ENCODE data around the gene WFIKKN2. TPM values are rescaled to one million over a fixed set of nuclear protein-coding genes. Genes with fewer than 3 reads are reported as not detected.

The WFIKKN2 gene
- total and polyA plus RNA-seq, 2 donors (not counting 1 experiment from before 2014, with no cell fraction given), result 0.02 to 0.33 TPM

DNA sequence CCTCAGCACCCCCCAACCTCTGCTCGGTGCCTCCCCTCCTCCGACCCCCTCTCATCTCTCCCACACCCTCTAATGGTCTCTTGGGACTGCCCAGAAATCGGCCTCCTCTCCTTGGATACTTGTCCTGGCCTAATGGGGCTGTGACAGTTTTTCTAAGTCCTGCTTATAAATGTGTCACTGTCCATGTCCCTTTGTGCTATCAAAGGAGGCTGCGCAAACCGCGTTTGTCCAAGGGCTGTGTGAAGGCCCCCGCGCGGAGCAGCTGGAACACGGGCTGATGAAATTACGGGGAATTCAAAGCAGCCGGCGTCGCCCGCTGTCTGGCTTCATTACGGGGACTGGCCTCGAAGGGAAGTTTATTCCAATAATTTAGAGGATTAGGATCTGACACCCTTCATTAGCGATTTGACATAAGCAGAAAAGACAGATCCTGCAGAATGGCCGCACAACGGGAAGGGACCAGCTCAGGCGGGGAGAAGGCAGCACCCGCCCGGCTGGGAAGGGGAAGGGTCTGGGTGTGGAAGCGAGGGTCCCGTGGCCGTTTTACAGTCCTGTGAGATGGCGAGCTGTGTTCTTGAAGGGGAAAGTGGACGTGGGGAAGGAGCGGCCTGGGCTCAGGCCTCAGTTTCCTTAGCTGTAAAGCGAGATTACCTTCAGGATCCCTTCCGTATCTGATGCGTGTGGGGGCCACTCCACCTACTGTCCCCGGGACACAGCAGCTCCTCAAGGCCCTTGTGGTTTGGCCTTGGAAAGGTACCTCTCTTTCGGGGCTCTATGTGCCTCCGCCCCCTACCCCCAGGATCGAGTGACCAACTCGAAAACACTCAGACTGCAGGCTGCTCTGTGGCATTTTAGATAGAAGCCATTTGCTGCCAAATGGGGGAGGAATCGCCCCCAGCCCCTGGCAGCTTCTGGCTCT lies 1.6 kb upstream of the WFIKKN2 start:
- Histone ChIP-seq H3K4me1 (ENCODE audit: control insufficient read depth, extremely low read depth, insufficient read depth, low read length) (peaks cover 4% of the 10 kb centered on the region), H3K27me3 (ENCODE audit: control insufficient read depth, insufficient read depth, low read length) (no peaks in the 10 kb centered on the region), H3K79me2 (ENCODE audit: control insufficient read depth, insufficient read depth, low read length) (no peaks in the 10 kb centered on the region), H3K4me3 (replicated peaks in 1 of 4; ENCODE audit: control extremely low read depth in 1 of 4, insufficient read depth in 1 of 4, low read depth in 3 of 4, low read length in 4 of 4) (no peak overlapping the region), H2AFZ (ENCODE audit: low read length) (no peak overlapping the region), H3K9me3 (ENCODE audit: control insufficient read depth, insufficient read depth, low read depth, low read length) (no peaks in the 10 kb centered on the region), H3K27ac (ENCODE audit: insufficient read depth, low read length) (no peak overlapping the region), H3K36me3 (ENCODE audit: control insufficient read depth, insufficient read depth, low read length) (no peaks in the 10 kb centered on the region), H3K4me2 (ENCODE audit: extremely low read depth, insufficient read depth, low read length) (no peak overlapping the region), H3K9ac (ENCODE audit: insufficient read depth, low read length) (no peak overlapping the region), H4K20me1 (ENCODE audit: control insufficient read depth, extremely low read depth, insufficient read depth, low read length) (no peaks in the 10 kb centered on the region)
- no peak for DNase-seq (ENCODE audit: low read depth in 2 of 2)
- TF ChIP-seq CTCF (conservative IDR thresholded peaks at IDR 0.05 in 1 of 2, IDR thresholded peaks at IDR 0.05 in 1 of 2; ENCODE audit: low read depth in 1 of 2, low read length in 2 of 2) (no peak), EZH2 (IDR thresholded peaks at IDR 0.05; ENCODE audit: low read length, missing control alignments) (no peak)

- Histone ChIP-seq H3K9me3 (ENCODE audit: control insufficient read depth, insufficient read depth, low read depth, low read length) (no peaks in the 10 kb centered on the region), H2AFZ (ENCODE audit: low read length) (peak overlapping the region; percentile 82), H3K4me3 (replicated peaks in 1 of 4; ENCODE audit: control extremely low read depth in 1 of 4, insufficient read depth in 1 of 4, low read depth in 3 of 4, low read length in 4 of 4) (peak overlapping the region in 2 of 4 experiments; percentile 12 to 17), H3K27ac (ENCODE audit: insufficient read depth, low read length) (no peak overlapping the region), H3K4me1 (ENCODE audit: control insufficient read depth, extremely low read depth, insufficient read depth, low read length) (peaks cover 4% of the 10 kb centered on the region), H3K9ac (ENCODE audit: insufficient read depth, low read length) (no peak overlapping the region), H3K36me3 (ENCODE audit: control insufficient read depth, insufficient read depth, low read length) (no peaks in the 10 kb centered on the region), H3K79me2 (ENCODE audit: control insufficient read depth, insufficient read depth, low read length) (no peaks in the 10 kb centered on the region), H3K27me3 (ENCODE audit: control insufficient read depth, insufficient read depth, low read length) (no peaks in the 10 kb centered on the region), H4K20me1 (ENCODE audit: control insufficient read depth, extremely low read depth, insufficient read depth, low read length) (no peaks in the 10 kb centered on the region), H3K4me2 (ENCODE audit: extremely low read depth, insufficient read depth, low read length) (peak overlapping the region; percentile 39)
- peak; percentile 42 to 67 for DNase-seq (ENCODE audit: low read depth in 2 of 2)
- TF ChIP-seq CTCF (conservative IDR thresholded peaks at IDR 0.05 in 1 of 2, IDR thresholded peaks at IDR 0.05 in 1 of 2; ENCODE audit: low read depth in 1 of 2, low read length in 2 of 2), result no peak
- no peak for TF ChIP-seq EZH2 (IDR thresholded peaks at IDR 0.05; ENCODE audit: low read length, missing control alignments)
Observed at GRCh38 chr17:50834429-50835300, 721 bp upstream of the WFIKKN2 start.

GRCh38 chr17:50836826-50837225 lies 1.4 kb downstream of the WFIKKN2 start:
- TF ChIP-seq CTCF (conservative IDR thresholded peaks at IDR 0.05 in 1 of 2, IDR thresholded peaks at IDR 0.05 in 1 of 2; ENCODE audit: low read depth in 1 of 2, low read length in 2 of 2), result no peak
- Histone ChIP-seq H3K9me3 (ENCODE audit: control insufficient read depth, insufficient read depth, low read depth, low read length) (no peaks in the 10 kb centered on the region), H3K27ac (ENCODE audit: insufficient read depth, low read length) (no peak overlapping the region), H3K4me3 (replicated peaks in 1 of 4; ENCODE audit: control extremely low read depth in 1 of 4, insufficient read depth in 1 of 4, low read depth in 3 of 4, low read length in 4 of 4) (no peak overlapping the region), H2AFZ (ENCODE audit: low read length) (no peak overlapping the region), H3K79me2 (ENCODE audit: control insufficient read depth, insufficient read depth, low read length) (no peaks in the 10 kb centered on the region), H3K9ac (ENCODE audit: insufficient read depth, low read length) (no peak overlapping the region), H3K4me1 (ENCODE audit: control insufficient read depth, extremely low read depth, insufficient read depth, low read length) (peaks cover 4% of the 10 kb centered on the region), H3K27me3 (ENCODE audit: control insufficient read depth, insufficient read depth, low read length) (no peaks in the 10 kb centered on the region), H3K36me3 (ENCODE audit: control insufficient read depth, insufficient read depth, low read length) (no peaks in the 10 kb centered on the region), H4K20me1 (ENCODE audit: control insufficient read depth, extremely low read depth, insufficient read depth, low read length) (no peaks in the 10 kb centered on the region), H3K4me2 (ENCODE audit: extremely low read depth, insufficient read depth, low read length) (no peak overlapping the region)
- DNase-seq (ENCODE audit: low read depth in 2 of 2), result no peak
